GM23338 (cell line): ENCODE results near the gene C4BPB.

ENCODE experiments used
- CTCF ChIP-seq, 2 experiments: fragments of 200-600 bp in 1 of 2; sonication (generic) in 1 of 2; conservative IDR thresholded peaks; 2 replicates each; pipeline versions ENCODE4 v1.5.1 to v1.6.1; 2016 to 2017; ENCODE audit warnings: antibody characterized with exemption in 2 of 2, low read depth in 2 of 2, mild to moderate bottlenecking in 2 of 2, moderate library complexity in 1 of 2
- EZH2 ChIP-seq: fragments of 200-600 bp; sonication (generic); IDR thresholded peaks from one replicate; pipeline ENCODE4 v1.8.0; 2017; ENCODE audit warnings: antibody characterized with exemption, mild to moderate bottlenecking, low read depth; ENCODE audit not compliant: unreplicated experiment
- EZH2phosphoT487 ChIP-seq: fragments of 200-600 bp; sonication (generic); IDR thresholded peaks from one replicate; pipeline ENCODE4 v1.8.1; 2018; ENCODE audit warnings: antibody characterized with exemption; ENCODE audit not compliant: unreplicated experiment
- JUNB ChIP-seq: IDR thresholded peaks from one replicate; pipeline ENCODE4 v1.6.1; 2016; ENCODE audit warnings: antibody characterized with exemption; ENCODE audit not compliant: unreplicated experiment
- POLR2AphosphoS5 ChIP-seq: IDR thresholded peaks from 2 replicates; pipeline ENCODE4 v1.6.1; 2016; ENCODE audit warnings: antibody characterized with exemption, low read depth
- REST ChIP-seq: IDR thresholded peaks from one replicate; pipeline ENCODE4 v1.6.1; 2018; ENCODE audit warnings: antibody characterized with exemption; ENCODE audit not compliant: unreplicated experiment

- TF ChIP-seq JUNB (no peak), CTCF (conservative IDR thresholded peaks at IDR 0.05; ENCODE audit: low read depth in 2 of 2) (no peak), POLR2AphosphoS5 (no peak), REST (no peak), EZH2phosphoT487 (no peak), EZH2 (no peak)
Measured at GRCh38 chr1:207088701-207089626, at the start of gene C4BPB.
